GM21390 (cell line): Measurements from ENCODE around the gene PNPLA6.
A peak's percentile ranks its signal among the peaks of the same experiment; 100 is the strongest.

Source experiments
- ATAC-seq: cut with Tn5 transposase; IDR thresholded peaks from one replicate; pipeline ENCODE4 v1.9.1; 2021; ENCODE audit not compliant: unreplicated experiment

Gene PNPLA6

GRCh38 chr19:7515110-7515644 is 20.3 kb upstream of the PNPLA6 start:
- ATAC-seq = no peak

GRCh38 chr19:7515645-7516151 is 19.8 kb upstream of the PNPLA6 start, which contains the start of gene ZNF358:
Gene ZNF358, plus strand, starts transcription at chr19:7516103. Its CDS starts 3,140 bp downstream, at chr19:7519243.
- ATAC-seq = no peak

- no peak for ATAC-seq
Observed at GRCh38 chr19:7516333-7516732, 19.2 kb upstream of the PNPLA6 start.

GRCh38 chr19:7516878-7517277 is 18.6 kb upstream of the PNPLA6 start:
- no peak for ATAC-seq

- ATAC-seq = no peak
Observed at GRCh38 chr19:7519361-7520130, 16.0 kb upstream of the PNPLA6 start.

- ATAC-seq = no peak
Observed at GRCh38 chr19:7520131-7521051, 15.1 kb upstream of the PNPLA6 start.

GRCh38 chr19:7521551-7522071 is 13.9 kb upstream of the PNPLA6 start:
- ATAC-seq = no peak

GRCh38 chr19:7522072-7522922 is 13.2 kb upstream of the PNPLA6 start, which contains the start of gene MCOLN1:
Gene MCOLN1, plus strand, starts transcription at chr19:7522624. Its CDS starts 127 bp downstream, at chr19:7522751.
- ATAC-seq = peak; percentile 65

GRCh38 chr19:7522923-7523667 is 12.4 kb upstream of the PNPLA6 start:
- ATAC-seq = no peak

GRCh38 chr19:7524523-7524922 is 11.0 kb upstream of the PNPLA6 start:
- no peak for ATAC-seq

GRCh38 chr19:7524992-7525739 is 10.4 kb upstream of the PNPLA6 start:
- no peak for ATAC-seq

- ATAC-seq = no peak
Observed at GRCh38 chr19:7526059-7526929, 9.2 kb upstream of the PNPLA6 start.

GRCh38 chr19:7527516-7528191 is 7.9 kb upstream of the PNPLA6 start:
- no peak for ATAC-seq

- no peak for ATAC-seq
Observed at GRCh38 chr19:7528192-7528519, 7.4 kb upstream of the PNPLA6 start.

GRCh38 chr19:7528522-7529245 is 6.8 kb upstream of the PNPLA6 start:
- no peak for ATAC-seq

GRCh38 chr19:7529246-7529600 is 6.3 kb upstream of the PNPLA6 start:
- ATAC-seq = no peak
